Mammary microvascular endothelial cell (primary cell): ENCODE data around the gene SF3B1. TPM values are rescaled to one million over a fixed set of nuclear protein-coding genes. Genes with fewer than 3 reads are reported as not detected.

Experiments used
- total RNA-seq: library from RNA; depleted of rRNA; stranded (reverse); fragments of >200 nt; gene quantifications from 2 replicates; pipeline ENCODE4 v1.2.3, GENCODE V29; 2015

SF3B1 gene, protein sequence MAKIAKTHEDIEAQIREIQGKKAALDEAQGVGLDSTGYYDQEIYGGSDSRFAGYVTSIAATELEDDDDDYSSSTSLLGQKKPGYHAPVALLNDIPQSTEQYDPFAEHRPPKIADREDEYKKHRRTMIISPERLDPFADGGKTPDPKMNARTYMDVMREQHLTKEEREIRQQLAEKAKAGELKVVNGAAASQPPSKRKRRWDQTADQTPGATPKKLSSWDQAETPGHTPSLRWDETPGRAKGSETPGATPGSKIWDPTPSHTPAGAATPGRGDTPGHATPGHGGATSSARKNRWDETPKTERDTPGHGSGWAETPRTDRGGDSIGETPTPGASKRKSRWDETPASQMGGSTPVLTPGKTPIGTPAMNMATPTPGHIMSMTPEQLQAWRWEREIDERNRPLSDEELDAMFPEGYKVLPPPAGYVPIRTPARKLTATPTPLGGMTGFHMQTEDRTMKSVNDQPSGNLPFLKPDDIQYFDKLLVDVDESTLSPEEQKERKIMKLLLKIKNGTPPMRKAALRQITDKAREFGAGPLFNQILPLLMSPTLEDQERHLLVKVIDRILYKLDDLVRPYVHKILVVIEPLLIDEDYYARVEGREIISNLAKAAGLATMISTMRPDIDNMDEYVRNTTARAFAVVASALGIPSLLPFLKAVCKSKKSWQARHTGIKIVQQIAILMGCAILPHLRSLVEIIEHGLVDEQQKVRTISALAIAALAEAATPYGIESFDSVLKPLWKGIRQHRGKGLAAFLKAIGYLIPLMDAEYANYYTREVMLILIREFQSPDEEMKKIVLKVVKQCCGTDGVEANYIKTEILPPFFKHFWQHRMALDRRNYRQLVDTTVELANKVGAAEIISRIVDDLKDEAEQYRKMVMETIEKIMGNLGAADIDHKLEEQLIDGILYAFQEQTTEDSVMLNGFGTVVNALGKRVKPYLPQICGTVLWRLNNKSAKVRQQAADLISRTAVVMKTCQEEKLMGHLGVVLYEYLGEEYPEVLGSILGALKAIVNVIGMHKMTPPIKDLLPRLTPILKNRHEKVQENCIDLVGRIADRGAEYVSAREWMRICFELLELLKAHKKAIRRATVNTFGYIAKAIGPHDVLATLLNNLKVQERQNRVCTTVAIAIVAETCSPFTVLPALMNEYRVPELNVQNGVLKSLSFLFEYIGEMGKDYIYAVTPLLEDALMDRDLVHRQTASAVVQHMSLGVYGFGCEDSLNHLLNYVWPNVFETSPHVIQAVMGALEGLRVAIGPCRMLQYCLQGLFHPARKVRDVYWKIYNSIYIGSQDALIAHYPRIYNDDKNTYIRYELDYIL
- 120 and 136 TPM in 2 replicates for total RNA-seq

DNA sequence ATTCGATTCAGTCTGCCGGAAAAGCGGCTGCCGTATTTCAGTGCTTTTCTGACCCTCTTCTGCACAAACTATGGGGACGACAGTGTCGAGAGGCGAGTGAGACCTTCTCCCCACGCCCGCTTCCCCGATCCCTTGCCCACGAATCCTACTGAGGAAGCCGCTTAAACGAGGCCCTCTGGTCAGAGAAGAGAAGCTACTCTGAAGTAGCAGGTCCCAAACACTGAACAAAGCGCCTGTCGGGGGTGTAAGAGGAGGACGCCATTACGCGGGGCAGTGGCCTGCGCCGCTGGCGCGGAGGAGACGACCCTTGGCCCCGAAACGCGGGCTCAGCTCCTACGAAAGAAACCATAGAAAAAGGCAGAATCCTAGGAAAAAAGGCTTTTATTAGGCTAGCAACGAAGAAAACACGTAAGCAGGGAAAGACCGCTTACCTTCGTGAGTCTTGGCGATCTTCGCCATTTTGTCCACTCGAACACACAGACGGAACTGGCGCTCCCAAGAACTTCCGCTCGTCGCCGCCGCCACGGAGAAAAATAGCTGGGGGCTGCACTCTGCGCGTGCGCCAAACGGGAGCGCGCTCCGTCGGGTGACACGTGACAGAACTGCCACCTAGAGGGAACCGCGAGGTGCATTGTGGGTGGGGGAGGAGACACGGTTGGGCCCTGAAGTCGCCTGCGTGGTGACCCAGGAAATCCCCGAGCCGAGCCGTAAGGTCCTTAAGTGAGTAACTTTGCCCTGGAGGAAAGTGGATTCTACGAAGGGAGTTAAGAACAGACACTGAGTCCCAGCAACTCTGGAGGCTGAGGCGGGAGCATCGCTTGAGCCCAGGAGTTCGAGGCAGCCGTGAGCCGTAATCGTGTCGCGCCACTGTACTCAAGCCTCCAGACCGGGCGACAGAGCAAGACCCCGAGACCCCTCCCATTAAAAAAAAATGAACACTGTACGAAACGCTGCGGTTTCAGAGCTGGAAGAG is at the start of gene SF3B1:
Gene SF3B1 (minus strand): TSS at position 488 of the 973 bp plus-strand sequence. CDS start 29 bp downstream, at position 459.

DNA sequence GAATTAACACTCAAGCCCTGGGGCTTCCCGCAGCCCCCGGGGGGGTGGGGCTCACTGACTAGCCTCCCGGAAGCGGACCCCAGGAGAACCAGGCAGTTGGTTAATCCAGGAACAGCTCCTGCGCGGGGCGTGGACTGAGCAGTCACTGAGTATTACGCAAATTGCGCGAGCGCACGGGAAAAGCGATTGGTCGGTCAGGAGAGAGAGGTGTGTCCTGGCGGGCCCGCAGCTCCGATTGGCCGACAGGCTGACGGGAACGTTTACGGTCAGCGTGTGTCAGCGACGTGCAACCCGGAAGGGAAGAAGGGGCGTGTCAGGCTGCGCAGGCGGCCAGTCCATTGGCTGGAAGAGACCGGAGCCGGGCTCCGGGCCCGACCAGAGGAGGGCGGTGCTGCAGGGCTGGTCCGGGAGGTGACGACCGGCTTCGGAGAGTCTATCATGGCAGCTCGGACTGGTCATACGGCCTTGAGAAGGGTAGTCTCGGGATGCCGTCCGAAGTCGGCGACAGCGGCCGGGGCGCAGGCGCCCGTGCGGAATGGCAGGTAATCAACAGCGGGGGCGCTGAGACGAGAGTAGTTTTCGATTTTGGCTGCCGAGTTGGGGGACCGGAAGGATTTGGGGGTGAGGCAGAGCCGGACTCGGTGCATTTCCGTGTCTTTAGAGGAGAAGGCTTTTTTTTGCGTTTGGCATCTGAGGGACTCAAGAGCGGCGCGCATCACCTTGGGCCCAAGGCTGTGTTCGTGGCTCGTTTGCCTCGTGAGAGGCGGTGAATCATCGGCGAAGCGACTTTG is 18.5 kb upstream of the SF3B1 start, which contains the start of gene COQ10B:
Gene COQ10B (plus strand): TSS at position 430 of the 791 bp plus-strand sequence. CDS start 9 bp downstream, at position 439.

Other genes with a start within 250 kb of the SF3B1 start
- 1.1 TPM in 2 replicates for gene ANKRD44, start 124.2 kb downstream of the SF3B1 start, total RNA-seq
- 23.5 and 26.3 TPM in 2 replicates for gene COQ10B, start 18.5 kb upstream of the SF3B1 start, total RNA-seq
- gene HSPD1, start 64.8 kb upstream of the SF3B1 start, total RNA-seq, result 195 and 227 TPM in 2 replicates
- 196 and 234 TPM in 2 replicates for gene HSPE1, start 65.4 kb upstream of the SF3B1 start, total RNA-seq
- gene MOB4, start 81.0 kb upstream of the SF3B1 start, total RNA-seq, result 27.9 and 29.4 TPM in 2 replicates
- 2.4 and 4.4 TPM in 2 replicates for gene RFTN2, start 240.6 kb upstream of the SF3B1 start, total RNA-seq